ENCODE measurements around the gene NSMCE3.

Gene NSMCE3

DNA sequence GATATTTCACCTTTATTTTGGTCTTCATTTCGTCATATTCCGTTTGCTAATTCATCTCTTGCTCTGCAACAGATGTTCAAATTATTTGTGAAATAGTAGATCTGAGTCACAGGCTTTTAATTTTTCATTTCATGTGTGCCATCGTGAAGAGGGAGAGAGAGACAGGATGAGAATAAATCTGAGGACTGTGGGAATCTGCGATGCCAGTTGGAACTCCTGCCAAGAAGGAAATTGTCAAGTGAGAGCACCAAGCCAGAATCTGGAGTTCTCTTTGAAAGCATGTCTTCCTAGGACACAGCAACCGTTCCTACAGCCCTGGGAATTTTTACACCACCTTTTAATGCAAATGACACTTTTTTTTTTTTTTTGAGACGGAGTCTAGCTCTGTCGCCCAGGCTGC lies 48.8 kb downstream of the NSMCE3 start:
- DNase-seq (ENCODE audit: low spot score) = peak; percentile 51

DNA sequence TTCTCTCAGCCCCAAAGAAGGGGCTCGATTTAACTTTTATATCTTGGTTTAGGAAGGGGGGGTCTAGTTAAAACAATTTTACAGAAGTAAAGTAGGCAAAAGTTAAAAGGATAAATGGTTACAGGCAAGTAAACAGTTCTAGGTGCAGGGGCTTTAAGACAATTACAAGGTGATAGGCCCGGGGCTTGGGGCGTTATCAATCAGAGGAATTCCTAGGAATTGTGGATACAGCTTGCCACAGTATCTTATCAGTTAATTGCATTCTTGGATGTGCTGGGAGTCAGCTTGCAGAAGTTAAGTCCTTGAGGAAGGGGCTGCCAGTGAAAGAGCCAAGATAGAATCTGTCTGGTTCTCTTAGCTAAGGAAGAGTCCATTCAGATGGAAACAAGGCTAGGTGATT lies 52.7 kb downstream of the NSMCE3 start:
- DNase-seq (ENCODE audit: low spot score) = no peak
